ENCODE data around the gene PNLIPRP3.
"Not testable (repeated sequence)": the region's sequence is repeated elsewhere in the genome, so short reads cannot be mapped to it uniquely, and the experiment has no call there.

DNA sequence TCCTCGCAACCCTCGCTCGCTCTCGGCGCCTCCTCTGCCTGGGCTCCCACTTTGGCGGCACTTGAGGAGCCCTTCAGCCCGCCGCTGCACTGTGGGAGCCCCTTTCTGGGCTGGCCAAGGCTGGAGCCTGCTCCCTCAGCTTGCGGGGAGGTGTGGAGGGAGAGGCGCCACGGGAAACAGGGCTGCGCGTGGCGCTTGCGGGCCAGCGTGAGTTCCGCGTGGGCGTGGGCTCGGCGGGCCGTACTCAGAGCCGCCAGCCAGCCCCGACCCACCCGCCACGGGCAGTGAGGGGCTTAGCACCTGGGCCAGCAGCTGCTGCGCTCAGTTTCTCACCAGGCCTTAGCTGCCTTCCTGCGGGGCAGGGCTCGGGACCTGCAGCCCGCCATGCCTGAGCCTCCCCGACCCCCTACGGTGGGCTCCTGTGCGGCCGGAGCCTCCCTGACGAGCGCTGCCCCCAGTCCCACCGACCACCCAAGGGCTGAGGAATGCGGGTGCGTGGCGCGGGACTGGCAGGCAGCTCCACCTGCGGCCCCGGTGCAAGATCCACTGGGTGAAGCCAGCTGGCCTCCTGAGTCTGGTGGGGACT lies 34.3 kb upstream of the PNLIPRP3 start:
- TF ChIP-seq, protein P1, sequence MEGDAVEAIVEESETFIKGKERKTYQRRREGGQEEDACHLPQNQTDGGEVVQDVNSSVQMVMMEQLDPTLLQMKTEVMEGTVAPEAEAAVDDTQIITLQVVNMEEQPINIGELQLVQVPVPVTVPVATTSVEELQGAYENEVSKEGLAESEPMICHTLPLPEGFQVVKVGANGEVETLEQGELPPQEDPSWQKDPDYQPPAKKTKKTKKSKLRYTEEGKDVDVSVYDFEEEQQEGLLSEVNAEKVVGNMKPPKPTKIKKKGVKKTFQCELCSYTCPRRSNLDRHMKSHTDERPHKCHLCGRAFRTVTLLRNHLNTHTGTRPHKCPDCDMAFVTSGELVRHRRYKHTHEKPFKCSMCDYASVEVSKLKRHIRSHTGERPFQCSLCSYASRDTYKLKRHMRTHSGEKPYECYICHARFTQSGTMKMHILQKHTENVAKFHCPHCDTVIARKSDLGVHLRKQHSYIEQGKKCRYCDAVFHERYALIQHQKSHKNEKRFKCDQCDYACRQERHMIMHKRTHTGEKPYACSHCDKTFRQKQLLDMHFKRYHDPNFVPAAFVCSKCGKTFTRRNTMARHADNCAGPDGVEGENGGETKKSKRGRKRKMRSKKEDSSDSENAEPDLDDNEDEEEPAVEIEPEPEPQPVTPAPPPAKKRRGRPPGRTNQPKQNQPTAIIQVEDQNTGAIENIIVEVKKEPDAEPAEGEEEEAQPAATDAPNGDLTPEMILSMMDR (conservative IDR thresholded peaks at IDR 0.05): not testable (repeated sequence)
- not testable (repeated sequence) for TF ChIP-seq EZH2 (IDR thresholded peaks at IDR 0.05; ENCODE audit: low read depth)
